ENCODE measurements around the gene NRF1.
"Not testable (repeated sequence)": the region's sequence is repeated elsewhere in the genome, so short reads cannot be mapped to it uniquely, and the experiment has no call there.

Gene NRF1

GRCh38 chr7:129782818-129783583 is 171.5 kb downstream of the NRF1 start:
- no peak for DNase-seq (ENCODE audit: low read depth)

- no peak for DNase-seq (ENCODE audit: low read depth)
Measured at GRCh38 chr7:129783584-129783919, 172.0 kb downstream of the NRF1 start.

- no peak for DNase-seq (ENCODE audit: low read depth)
Measured at GRCh38 chr7:129784437-129784782, 172.9 kb downstream of the NRF1 start.

- DNase-seq (ENCODE audit: low read depth): no peak
Measured at GRCh38 chr7:129784783-129785684, 173.5 kb downstream of the NRF1 start.

- no peak for DNase-seq (ENCODE audit: low read depth)
Measured at GRCh38 chr7:129785685-129786514, 174.4 kb downstream of the NRF1 start.

GRCh38 chr7:129786825-129787563 is 175.5 kb downstream of the NRF1 start:
- DNase-seq (ENCODE audit: low read depth): no peak

- no peak for DNase-seq (ENCODE audit: low read depth)
Measured at GRCh38 chr7:129789000-129789399, 177.5 kb downstream of the NRF1 start.

- DNase-seq (ENCODE audit: low read depth): no peak
Measured at GRCh38 chr7:129789652-129790051, 178.1 kb downstream of the NRF1 start.

- no peak for DNase-seq (ENCODE audit: low read depth)
Measured at GRCh38 chr7:129790136-129790535, 178.6 kb downstream of the NRF1 start.

GRCh38 chr7:129792721-129793120 is 181.2 kb downstream of the NRF1 start:
- DNase-seq (ENCODE audit: low read depth): no peak

GRCh38 chr7:129793506-129794310 is 182.2 kb downstream of the NRF1 start:
- DNase-seq (ENCODE audit: low read depth): no peak

- not testable (repeated sequence) for DNase-seq (ENCODE audit: low read depth)
Measured at GRCh38 chr7:129794461-129794860, 182.9 kb downstream of the NRF1 start.

GRCh38 chr7:129796186-129796775 is 184.8 kb downstream of the NRF1 start:
- no peak for DNase-seq (ENCODE audit: low read depth)

- no peak for DNase-seq (ENCODE audit: low read depth)
Measured at GRCh38 chr7:129797214-129797789, 185.8 kb downstream of the NRF1 start.

- DNase-seq (ENCODE audit: low read depth): no peak
Measured at GRCh38 chr7:129798616-129799349, 187.3 kb downstream of the NRF1 start.

- no peak for DNase-seq (ENCODE audit: low read depth)
Measured at GRCh38 chr7:129799350-129799955, 187.9 kb downstream of the NRF1 start.

GRCh38 chr7:129800901-129801300 is 189.4 kb downstream of the NRF1 start:
- no peak for DNase-seq (ENCODE audit: low read depth)

GRCh38 chr7:129801882-129802281 is 190.4 kb downstream of the NRF1 start:
- DNase-seq (ENCODE audit: low read depth): no peak

- DNase-seq (ENCODE audit: low read depth): no peak
Measured at GRCh38 chr7:129803546-129804081, 192.1 kb downstream of the NRF1 start.

All from stimulated activated CD8-positive, alpha-beta memory T cell treated with anti-CD3 and anti-CD28 coated beads, Interleukin-12 subunit alpha, Interleukin-12 subunit beta, amount 100 ng/mL, for 1 hour (primary cell).